ENCODE results near the gene ATRIP.

- TF ChIP-seq POLR2A (IDR thresholded peaks at IDR 0.05; ENCODE audit: low read depth, low read length): no peak
- TF ChIP-seq SPI1 (IDR thresholded peaks at IDR 0.05; ENCODE audit: low read depth, low read length): no peak
- no peak for TF ChIP-seq POLR2AphosphoS5 (IDR thresholded peaks at IDR 0.05; ENCODE audit: low read depth, low read length)
- TF ChIP-seq TAF1 (IDR thresholded peaks at IDR 0.05; ENCODE audit: low read depth, low read length): no peak
- no peak for TF ChIP-seq PAX5 (IDR thresholded peaks at IDR 0.05; ENCODE audit: insufficient read depth, low read length, severe bottlenecking)
Observed at GRCh38 chr3:48429960-48430707, 16.4 kb upstream of the ATRIP start, which contains the start of gene PLXNB1.
